LHCN-M2 (cell line): Measurements from ENCODE around the gene GAB3. TPM values are rescaled to one million over a fixed set of nuclear protein-coding genes. Genes with fewer than 3 reads are reported as not detected.
"Not testable (repeated sequence)": the region's sequence is repeated elsewhere in the genome, so short reads cannot be mapped to it uniquely, and the experiment has no call there.

Experiments used
- DNase-seq: peaks from one replicate; pipeline ENCODE4 v3.0.0-alpha.2; 2012; ENCODE audit warnings: low read depth
- total RNA-seq: library from RNA; depleted of rRNA; stranded (reverse); fragments of >200 nt; gene quantifications from 2 replicates; pipeline ENCODE4 v1.2.3, GENCODE V29; 2014

GAB3 gene
- total RNA-seq, 1 experiment from 2014 or later = 12.5 TPM

DNA sequence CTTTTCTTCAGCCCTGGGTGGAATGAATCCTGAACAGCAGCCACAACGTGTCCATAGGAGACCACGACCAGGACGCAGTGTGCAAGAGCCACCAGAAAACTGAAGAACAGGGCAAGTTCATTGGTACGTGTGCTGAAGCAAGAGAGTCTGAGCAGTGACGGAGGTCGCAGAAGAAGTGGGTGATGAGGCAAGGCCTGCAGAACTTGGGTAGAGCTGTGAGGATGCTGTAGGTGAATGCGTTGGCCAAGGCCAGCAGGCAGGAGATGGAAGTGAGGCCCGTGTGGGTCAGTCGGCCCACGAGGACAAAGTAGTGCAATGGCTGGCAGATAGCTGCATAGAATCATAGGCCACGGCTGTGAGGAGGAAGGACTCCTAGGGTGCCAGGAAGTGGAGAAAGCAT, 91.9 kb downstream of the GAB3 start:
- DNase-seq = no peak

DNA sequence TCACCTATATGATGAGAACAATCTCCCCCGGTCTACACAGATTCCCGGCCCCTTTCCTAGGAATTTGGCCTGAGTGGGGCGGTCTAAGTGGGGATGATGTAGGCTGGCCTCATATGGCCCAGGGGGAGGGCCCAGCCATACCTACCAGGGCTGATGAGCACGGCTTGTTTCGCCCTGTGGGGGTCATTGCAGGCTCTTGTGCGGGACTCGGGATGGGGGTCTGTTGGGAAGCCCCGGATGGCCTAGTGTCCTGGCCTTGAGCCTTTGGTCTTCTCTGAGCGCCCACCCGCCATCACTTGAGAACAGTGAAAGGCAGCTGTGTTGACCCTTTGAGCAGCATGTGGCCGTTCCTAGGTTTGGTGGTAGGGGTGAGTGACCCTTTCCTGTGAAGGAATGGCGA, 92.7 kb downstream of the GAB3 start:
- DNase-seq = no peak

DNA sequence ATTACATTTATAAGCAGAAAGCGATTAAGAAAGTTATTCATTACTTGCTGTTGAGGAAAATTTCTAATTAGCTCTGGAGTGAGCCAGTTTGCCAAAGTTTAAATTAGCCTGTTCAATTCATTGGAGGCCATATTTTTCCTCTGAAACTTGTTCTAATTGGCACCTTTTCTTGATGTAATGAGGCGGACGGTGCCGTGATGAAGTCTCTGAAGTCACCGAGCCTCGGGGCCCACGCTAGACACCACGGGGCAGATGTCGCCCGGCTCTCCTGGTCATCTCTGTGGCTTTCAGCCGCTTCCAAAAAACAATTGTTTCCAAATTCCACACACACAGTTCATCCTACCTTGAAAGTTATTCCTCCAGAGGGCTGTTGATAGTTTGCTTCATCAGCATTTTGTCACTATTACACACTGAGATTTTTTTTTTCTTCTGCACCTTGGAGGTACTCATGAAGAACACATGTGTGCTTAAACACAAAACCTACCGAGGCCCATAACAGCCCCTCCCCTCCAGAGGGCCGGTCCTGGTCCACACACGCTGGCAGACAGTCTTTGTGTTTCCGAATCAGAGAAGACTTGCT, 93.6 kb downstream of the GAB3 start:
- DNase-seq = no peak

DNA sequence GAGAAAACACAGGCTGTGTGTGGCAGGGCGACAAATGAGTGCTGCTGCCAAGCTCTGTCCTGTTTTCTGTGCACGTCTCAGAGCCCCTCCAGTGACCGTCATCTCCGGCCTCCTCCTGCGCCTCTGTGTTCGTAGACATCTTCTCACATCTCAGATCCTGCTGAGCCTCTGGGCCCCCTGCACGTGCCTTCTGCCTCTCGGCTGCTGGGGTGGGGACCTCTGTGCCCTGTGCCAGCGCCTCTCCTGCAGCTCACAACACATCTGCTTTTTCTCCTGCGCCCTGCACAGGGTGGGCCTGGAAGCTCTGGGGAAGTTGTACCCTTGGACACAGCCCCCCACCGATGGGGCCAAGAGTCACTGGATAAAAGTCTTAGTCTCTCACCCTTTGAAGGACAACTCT, 95.1 kb downstream of the GAB3 start:
- no peak for DNase-seq

DNA sequence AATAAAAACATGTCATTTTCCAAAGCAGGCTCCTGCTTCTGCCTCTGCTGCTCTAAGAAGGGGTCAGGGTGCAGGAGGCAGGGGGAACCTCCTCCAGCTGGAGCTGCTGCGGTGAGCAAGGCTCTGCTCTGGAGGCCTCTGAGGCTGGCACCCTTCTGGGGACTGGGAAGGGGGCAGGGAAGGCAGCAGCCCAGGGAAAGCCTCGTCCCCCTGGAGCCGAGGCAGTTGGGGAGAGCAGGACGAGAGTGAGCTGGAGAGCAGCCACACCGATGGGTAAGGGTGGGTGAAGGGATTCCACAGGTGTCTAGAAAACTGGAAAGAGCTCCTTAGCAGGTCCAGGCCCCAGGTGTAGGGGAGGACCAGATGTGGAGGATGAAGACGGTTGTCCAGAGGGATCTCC, 95.5 kb downstream of the GAB3 start:
- DNase-seq = no peak

DNA sequence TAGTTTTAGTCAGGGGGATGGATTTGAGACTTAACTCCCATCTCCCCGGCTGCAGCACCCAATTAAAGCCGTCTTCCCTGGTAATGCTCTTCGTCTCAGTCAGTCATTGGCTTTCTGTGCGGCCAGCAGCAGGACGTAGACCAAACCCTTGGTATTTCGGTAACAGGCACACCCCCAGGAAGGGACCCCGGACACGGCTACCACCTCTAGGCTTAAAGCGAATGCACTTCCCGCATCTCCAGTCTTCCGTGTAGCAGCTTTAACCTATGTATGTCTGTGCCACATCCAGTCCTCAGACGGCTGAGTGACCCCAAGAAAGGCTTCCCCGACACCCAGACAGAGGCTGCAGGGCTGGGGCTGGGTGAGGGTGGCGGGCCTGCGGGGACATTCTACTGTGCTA, 96.0 kb downstream of the GAB3 start:
- no peak for DNase-seq

DNA sequence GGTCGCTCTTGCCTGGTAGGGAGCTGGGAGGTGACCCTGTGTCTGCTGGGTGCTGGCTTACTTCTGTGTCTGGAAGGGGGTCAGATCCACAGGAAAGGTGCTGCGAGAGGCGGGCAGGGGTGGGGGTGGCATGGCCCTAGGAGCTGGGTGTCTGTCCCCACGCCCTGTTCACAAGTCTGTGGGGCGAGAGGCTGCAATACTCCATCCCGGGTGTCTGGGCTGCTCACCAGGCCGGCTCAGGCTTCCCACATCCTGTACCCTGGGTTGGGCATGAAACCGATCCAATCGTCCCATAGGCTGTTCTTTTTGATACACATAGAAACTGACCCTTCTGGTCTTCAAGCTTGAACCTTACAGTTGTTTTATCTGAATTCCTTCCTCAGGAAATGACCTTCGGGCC, 96.5 kb downstream of the GAB3 start:
- no peak for DNase-seq

DNA sequence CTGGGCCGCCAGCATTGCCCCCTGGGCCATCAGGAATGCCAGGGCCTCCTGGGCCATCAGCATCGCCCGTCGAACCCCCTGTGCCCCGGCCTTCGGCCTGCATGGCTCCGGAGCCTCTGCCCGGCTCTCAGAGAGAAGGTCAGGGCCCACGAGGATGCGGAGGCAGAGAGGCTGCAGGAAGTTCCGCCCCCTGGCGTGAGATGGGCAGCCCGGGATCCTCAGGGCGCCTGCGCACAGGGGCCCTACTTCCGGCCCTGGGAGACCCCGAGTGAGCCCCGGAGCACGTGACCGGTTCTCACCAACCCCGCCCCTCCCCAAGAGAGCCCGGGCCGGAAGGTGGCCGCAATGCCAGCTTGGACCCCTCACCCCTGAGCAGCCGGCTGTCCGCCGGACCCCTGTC, 97.5 kb downstream of the GAB3 start, which contains the start of gene CTAG2:
Gene CTAG2 (minus strand): TSS at position 167 of the 400 bp plus-strand sequence. CDS start 64 bp downstream, at position 103.
- DNase-seq = not testable (repeated sequence)

DNA sequence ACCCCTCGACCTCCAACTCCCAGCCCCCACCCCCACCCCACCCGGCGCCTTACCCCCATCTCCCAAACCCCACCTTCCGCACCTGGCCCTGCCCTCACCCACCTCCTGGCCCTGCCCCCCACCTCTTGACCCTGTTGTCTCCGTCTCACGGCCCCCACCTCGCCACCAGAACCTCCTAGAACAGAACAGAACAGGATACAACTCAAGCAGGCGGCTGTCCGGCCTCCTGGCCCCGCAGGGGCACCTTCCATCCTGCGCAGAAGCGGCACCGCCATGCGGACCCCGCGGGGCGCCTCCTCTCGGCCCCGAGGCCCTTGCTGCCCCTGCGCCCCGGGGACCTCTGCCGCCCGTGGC, 97.9 kb downstream of the GAB3 start:
- no peak for DNase-seq

DNA sequence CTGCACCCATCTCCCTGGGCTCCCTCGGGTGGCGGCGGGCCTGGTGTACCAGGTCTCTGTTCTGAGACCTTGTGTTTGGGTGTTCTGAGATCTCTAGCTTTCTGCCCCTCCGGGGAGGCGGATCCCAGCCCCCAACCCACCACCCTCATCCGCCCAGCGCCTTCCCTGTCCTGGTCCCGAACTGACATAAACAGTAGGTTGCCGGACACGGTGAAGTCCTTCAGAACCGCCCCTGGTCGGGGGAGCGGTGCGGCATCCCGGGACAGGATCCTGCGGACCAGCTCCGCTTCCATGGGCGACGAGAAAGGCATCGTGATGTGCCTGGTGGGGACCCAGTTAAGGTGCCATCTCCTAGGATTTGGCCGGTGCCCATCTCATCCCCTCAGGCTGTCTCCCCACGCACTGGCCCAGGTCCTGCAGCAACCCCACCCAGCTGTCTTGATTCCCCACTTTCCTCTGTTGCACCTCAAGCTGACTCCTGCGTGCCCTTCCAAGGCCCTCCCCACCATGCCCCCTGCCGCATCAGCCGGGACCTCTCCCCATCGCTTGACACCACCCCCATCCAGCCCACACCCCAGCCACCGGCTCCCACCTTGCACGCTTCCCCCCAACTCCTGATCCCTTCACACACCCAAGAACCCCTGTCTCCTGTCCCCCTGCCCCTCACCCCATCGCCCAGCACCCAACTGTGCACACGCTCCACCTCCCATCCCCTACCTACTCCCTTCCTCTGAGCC, 98.4 kb downstream of the GAB3 start:
- no peak for DNase-seq

DNA sequence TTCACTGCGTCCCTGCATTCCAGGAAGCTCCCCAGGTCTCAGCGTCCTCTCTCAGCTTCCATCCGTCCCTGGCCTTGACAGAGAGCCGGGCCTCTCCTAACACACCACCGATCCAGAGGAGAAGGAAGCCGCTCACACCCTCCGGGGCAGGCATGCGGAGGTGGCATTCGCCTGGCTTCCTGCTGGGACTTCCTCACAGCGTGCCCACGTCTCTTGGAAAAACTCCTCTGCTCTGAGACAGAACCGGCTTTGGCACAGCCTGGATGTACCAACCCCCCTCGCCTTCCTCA, 100.7 kb downstream of the GAB3 start:
- DNase-seq = no peak

DNA sequence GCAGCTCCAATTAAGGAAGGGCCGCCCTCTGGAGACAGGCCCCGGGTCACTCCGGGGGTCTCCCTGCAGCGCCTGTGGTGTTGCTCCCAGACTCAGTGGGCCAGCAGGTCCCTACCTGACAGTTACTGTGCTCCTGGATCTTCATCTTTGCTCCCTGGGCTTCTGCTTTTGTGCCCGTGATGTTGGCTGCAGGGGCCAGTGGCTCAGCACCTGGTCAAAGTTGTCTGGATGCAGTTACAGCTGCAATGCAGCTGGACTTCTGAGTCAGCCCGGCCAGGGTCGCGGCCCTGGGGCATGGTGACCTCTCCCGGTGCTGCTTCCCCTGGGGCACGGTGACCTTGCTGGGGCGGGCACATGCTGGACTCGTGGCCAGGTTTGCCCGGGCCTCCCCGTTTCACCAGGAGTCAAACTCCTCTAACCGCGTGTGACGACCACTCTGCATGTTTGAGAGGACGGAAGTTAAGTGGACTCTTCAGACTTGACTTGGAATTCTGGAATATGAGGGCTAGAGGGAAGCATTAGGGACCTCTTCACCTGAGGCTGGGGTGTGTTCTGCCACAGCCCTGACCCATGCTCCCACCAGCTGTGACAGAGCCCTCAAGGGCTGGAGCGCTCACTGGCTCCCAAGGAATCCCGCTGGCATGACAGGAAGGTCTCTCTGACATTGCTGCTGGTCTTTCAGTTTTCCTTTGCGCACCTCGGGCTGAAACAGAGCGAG, 101.2 kb downstream of the GAB3 start:
- DNase-seq = peak; percentile 2

DNA sequence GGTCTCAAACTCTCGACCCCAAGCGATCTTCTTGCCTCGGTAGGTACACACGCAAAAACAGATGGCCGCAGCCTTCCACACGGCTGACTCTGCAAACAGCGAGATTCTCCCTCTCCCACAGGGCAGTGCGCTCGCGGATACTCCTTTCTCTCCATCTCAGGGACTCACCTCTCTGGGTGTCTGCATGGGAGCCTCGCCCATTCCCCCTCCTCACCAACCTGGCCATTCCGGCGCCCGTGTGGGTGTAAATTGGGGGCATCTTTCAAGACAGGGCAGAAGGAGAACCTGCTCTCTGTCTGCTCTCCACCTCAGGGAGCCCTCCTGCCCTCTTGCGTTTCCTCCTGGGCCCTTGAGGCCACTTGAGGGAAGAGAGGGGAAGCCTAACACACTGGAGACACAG, 101.9 kb downstream of the GAB3 start:
- DNase-seq = no peak

DNA sequence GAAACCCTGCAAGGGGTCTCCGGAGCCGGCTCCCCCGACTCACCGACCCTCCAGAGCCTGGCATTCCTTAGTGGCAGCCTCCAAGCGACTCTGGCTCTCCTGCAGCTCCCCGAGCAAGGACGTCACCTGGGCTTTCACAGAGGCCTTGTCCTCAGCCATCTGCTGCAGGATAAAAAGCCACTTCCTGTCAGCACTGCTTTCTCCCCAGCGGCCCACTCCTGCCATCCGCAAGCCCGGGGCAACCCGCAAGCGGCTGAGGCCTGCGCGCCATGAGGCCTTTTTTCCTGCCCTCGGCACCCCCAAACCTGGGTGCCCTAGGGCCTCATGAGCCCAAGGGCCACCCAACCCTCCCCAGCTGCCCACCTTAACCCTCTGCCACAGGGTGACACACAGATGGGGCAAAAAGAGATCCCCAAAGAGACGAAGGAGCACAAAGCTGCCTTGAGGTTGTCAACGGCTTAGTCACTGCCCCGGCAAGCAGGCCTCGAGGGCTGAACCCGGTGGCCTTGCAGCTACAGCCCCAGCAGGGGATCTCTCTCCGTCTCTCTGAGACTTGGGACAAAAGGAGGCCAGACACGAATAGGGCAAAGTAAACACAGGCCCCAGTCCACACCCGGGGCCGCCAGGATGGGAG, 105.0 kb downstream of the GAB3 start:
- DNase-seq = not testable (repeated sequence)

DNA sequence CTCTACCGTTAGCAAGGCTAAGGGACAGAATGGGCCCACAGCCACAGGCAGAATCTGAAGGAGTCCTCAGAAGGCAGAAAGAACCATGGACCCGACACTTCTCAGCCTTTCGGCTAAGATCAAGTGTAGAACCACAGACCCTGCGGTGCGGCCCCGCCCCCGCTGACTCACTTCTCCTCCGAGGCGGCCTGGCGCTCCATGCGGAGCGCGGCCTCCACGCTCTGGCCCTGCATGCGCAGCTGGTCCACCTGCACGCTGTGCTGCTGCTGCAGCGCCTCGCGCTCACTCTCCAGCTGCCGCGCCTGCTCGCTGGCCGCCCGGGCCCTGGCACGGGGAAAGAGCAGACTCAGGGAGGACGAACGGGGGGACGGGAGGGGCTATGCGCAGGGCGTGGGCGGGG, 107.2 kb downstream of the GAB3 start:
- not testable (repeated sequence) for DNase-seq

DNA sequence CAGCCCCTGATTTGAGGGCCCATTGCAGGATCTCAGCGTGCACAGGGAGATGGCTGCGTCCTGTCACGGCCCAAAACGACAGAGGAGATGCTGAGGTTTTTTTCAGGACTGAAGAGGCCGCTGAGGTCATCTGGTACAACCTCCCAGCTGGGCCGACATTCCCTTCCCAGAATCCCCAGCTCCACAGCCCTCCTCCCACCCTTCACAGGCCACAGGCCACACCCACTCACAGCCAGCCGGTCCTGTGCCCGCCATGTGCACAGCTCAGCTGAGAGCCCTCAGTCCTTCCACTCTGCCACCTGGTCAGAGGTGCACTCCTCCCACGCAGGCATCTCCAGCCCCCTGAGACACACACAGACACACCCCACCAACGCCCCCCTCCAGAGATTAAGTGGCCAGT, 109.1 kb downstream of the GAB3 start:
- DNase-seq = not testable (repeated sequence)

DNA sequence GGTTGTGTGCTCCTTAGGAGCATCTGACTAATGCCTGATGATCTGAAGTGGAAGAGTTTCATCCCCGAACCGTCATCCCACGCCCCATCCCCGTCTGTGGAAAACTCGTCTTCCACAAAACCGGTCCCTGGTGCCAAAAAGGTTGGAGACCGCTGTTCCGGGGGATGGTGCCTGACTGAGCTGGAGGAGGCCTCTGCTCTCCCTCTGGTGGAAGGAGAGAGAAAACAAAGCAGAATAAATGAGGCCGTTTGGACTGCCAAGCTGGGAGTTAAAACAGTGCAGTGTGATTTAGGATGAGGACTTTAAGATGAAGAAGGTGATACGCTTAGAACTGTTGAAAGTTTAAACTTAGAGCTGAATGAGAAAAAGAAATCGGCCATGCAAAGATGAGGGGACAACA, 117.2 kb downstream of the GAB3 start:
- not testable (repeated sequence) for DNase-seq

DNA sequence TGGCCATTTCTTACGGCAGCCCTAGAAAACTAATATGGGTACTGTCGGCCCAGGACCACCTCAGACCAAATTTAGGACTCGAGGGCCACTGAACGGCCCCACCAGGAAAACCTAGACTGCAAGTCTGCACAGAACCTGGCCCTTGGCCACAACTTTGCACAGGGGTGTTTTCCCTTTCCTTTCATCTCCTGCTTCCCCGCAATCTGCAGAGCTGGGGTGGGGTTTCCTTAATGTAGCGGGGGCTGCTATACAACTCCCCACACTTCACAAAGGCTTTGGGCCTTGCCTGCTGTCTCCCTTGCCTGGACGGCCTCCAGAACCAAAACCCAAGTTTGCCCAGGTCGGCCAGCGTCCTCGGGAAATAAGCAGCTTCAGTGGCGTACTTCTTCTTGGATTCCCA, 119.9 kb downstream of the GAB3 start:
- not testable (repeated sequence) for DNase-seq

DNA sequence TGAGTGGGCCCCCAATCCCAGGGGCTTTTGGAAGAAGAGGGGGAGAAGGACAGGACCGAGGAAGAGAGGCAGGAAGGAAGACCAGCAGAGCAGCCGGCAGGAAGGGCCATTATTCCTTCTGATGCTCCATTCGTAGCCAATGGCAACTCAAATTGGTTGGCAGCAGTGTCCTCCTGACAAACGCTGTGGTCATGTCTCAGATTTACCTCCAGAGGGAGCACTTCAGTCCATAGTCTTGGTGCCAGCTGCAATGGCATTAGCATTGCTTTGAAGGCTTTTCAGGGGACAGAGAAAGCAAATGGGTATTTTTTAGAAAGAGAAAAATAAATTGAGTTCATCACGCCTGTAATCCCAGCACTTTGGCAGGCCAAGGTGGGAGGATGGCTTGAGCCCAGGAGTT, 121.9 kb downstream of the GAB3 start:
- not testable (repeated sequence) for DNase-seq
